Cardiac fibroblast (primary cell): ENCODE results near the gene BCL2L13.
A peak's percentile ranks its signal among the peaks of the same experiment; 100 is the strongest.
"Not testable (repeated sequence)": the region's sequence is repeated elsewhere in the genome, so short reads cannot be mapped to it uniquely, and the experiment has no call there.

Experiments used
- DNase-seq, 2 donors: peaks; one replicate each; pipeline versions ENCODE4 v3.0.0 to v3.0.0-alpha.2; 2010; ENCODE audit warnings: low read depth in 2 of 2
- H3K4me3 ChIP-seq, 2 donors: replicated peaks in 1 of 2; 1 replicate in 1 of 2; 2 replicates in 1 of 2; pipeline ENCODE4 v1.5.1; 2011; ENCODE audit warnings: low read depth in 2 of 2, low read length in 2 of 2, mild to moderate bottlenecking in 2 of 2, moderate library complexity in 1 of 2
- CTCF ChIP-seq: IDR thresholded peaks from one replicate; pipeline ENCODE4 v1.5.1; 2011; ENCODE audit warnings: low read depth, mild to moderate bottlenecking, low read length, inconsistent platforms

BCL2L13 gene

GRCh38 chr22:17665854-17666253, 27.3 kb downstream of the BCL2L13 start:
- no peak for TF ChIP-seq CTCF
- peak; percentile 37 for DNase-seq
- H3K4me3 ChIP-seq = no peak overlapping the region

GRCh38 chr22:17671521-17672092, 33.0 kb downstream of the BCL2L13 start:
- H3K4me3 ChIP-seq, DNase-seq: not testable (repeated sequence)

GRCh38 chr22:17672417-17672991, 33.9 kb downstream of the BCL2L13 start:
- TF ChIP-seq CTCF = no peak
- DNase-seq = no peak
- H3K4me3 ChIP-seq = no peak overlapping the region

GRCh38 chr22:17674152-17674551, 35.6 kb downstream of the BCL2L13 start:
- TF ChIP-seq CTCF = no peak
- no peak overlapping the region for H3K4me3 ChIP-seq
- DNase-seq = no peak

- no peak for DNase-seq
- TF ChIP-seq CTCF = no peak
Measured at GRCh38 chr22:17675584-17675983, 37.0 kb downstream of the BCL2L13 start.

GRCh38 chr22:17678817-17679385, 40.3 kb downstream of the BCL2L13 start:
- no peak for TF ChIP-seq CTCF
- no peak for DNase-seq
- H3K4me3 ChIP-seq = no peak overlapping the region

More at GRCh38 chr22:17675584-17675983, 37.0 kb downstream of the BCL2L13 start:
- no peak overlapping the region for H3K4me3 ChIP-seq

GRCh38 chr22:17684245-17684644, 45.7 kb downstream of the BCL2L13 start:
- TF ChIP-seq CTCF = no peak
- DNase-seq = no peak
- no peak overlapping the region for H3K4me3 ChIP-seq
